Endothelial cell (in vitro differentiated cells): ENCODE results near the gene SLC25A47. TPM values are rescaled to one million over a fixed set of nuclear protein-coding genes. Genes with fewer than 3 reads are reported as not detected.

Experiments used
- DNase-seq: peaks from one replicate; pipeline ENCODE4 v3.0.0; 2021; ENCODE audit warnings: low spot score
- H3K27ac Mint-ChIP-seq: one replicate; pipeline ENCODE4 v1.8.0; 2021; ENCODE audit warnings: mixed read lengths, inconsistent platforms; ENCODE audit not compliant: unreplicated experiment
- H3K27me3 Mint-ChIP-seq: one replicate; pipeline ENCODE4 v1.8.0; 2021; ENCODE audit warnings: mild to moderate bottlenecking, moderate library complexity, mixed read lengths, inconsistent platforms; ENCODE audit not compliant: unreplicated experiment
- H3K36me3 Mint-ChIP-seq: one replicate; pipeline ENCODE4 v1.8.0; 2021; ENCODE audit warnings: mild to moderate bottlenecking, low read depth, mixed read lengths, inconsistent platforms; ENCODE audit not compliant: unreplicated experiment
- H3K4me1 Mint-ChIP-seq: one replicate; pipeline ENCODE4 v1.8.0; 2021; ENCODE audit warnings: mild to moderate bottlenecking, mixed read lengths, inconsistent platforms; ENCODE audit not compliant: unreplicated experiment
- H3K4me3 Mint-ChIP-seq: one replicate; pipeline ENCODE4 v1.8.0; 2021; ENCODE audit warnings: mild to moderate bottlenecking, mixed read lengths, inconsistent platforms; ENCODE audit not compliant: unreplicated experiment
- H3K9me3 Mint-ChIP-seq: one replicate; pipeline ENCODE4 v1.8.0; 2021; ENCODE audit warnings: mixed read lengths, inconsistent platforms; ENCODE audit not compliant: unreplicated experiment
- long read RNA-seq: library from polyadenylated mRNA; unstranded; transcript quantifications from one replicate; pipeline ENCODE4 v2.0.0, GENCODE V29; 2020; ENCODE audit not compliant: unreplicated experiment
- total RNA-seq: library from RNA; stranded (reverse); fragmentation: NEBNext Ultra II Directional; extraction: Animal tissue kit (Norgen Biotek cat#: 25700); gene quantifications from one replicate; pipeline ENCODE4 v1.2.1, GENCODE V29; 2021; ENCODE audit not compliant: unreplicated experiment
- TF ChIP-seq, protein P1 (sequence below): fragments of 200-600 bp; sonication (generic); IDR thresholded peaks from one replicate; pipeline ENCODE4 v1.5.0; 2021; ENCODE audit warnings: antibody characterized with exemption; ENCODE audit not compliant: unreplicated experiment

SLC25A47 gene, protein sequence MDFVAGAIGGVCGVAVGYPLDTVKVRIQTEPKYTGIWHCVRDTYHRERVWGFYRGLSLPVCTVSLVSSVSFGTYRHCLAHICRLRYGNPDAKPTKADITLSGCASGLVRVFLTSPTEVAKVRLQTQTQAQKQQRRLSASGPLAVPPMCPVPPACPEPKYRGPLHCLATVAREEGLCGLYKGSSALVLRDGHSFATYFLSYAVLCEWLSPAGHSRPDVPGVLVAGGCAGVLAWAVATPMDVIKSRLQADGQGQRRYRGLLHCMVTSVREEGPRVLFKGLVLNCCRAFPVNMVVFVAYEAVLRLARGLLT
- not detected for total RNA-seq
- long read RNA-seq = 0 reads

DNA sequence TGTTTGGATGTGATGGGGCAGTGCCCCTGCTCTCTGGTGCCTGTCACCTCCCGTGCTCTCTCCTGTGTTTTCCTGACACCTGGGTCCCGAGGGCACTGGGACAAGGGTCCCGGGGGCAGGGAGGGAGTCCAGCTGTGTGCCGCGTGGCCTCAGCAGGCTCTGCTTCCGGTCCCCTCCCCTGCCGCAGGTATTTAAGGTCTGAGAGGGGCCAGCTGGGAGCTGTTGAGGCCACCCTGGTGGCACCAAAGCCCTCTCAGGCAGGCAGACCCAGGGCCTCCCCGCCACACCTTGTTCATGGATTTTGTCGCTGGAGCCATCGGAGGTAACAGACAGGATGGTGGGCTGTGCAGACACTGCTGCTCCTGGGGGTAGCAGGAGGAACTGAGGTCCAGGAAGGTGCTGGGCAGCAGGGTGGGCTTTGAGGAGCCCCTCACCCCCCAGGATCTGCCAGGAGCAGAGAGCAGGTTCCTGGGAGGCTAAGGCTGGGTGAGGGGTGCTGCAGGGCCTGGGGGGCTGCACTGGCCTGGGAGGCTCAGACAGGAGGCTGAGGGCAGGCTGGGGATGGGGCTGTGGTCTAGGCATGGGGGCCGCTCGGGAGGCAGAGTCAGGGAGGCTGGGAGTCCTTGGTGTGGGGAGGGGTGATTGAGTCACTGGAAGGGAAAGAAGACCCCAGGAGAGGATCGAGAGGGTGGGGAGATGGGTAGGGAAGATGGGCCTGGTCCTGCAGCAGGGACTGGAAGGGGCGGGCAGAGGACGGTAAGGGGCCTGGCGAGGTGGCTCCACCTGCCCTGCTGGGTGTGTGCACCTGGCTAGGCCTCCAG, at the start of gene SLC25A47:
TSS of gene SLC25A47 (plus strand) at position 219 of the 821 bp plus-strand sequence. CDS start at position 295, 76 bp downstream.
- Mint-ChIP-seq H3K27me3 (peaks cover 10% of the 10 kb centered on the region), H3K9me3 (no peaks in the 10 kb centered on the region), H3K27ac (no peak within 1 kb of the TSS), H3K36me3 (no peaks in the 10 kb centered on the region), H3K4me3 (peak within 1 kb of the TSS; percentile 56), H3K4me1 (no peaks in the 10 kb centered on the region)
- DNase-seq = no peak
- TF ChIP-seq, protein P1, sequence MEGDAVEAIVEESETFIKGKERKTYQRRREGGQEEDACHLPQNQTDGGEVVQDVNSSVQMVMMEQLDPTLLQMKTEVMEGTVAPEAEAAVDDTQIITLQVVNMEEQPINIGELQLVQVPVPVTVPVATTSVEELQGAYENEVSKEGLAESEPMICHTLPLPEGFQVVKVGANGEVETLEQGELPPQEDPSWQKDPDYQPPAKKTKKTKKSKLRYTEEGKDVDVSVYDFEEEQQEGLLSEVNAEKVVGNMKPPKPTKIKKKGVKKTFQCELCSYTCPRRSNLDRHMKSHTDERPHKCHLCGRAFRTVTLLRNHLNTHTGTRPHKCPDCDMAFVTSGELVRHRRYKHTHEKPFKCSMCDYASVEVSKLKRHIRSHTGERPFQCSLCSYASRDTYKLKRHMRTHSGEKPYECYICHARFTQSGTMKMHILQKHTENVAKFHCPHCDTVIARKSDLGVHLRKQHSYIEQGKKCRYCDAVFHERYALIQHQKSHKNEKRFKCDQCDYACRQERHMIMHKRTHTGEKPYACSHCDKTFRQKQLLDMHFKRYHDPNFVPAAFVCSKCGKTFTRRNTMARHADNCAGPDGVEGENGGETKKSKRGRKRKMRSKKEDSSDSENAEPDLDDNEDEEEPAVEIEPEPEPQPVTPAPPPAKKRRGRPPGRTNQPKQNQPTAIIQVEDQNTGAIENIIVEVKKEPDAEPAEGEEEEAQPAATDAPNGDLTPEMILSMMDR = no peak

DNA sequence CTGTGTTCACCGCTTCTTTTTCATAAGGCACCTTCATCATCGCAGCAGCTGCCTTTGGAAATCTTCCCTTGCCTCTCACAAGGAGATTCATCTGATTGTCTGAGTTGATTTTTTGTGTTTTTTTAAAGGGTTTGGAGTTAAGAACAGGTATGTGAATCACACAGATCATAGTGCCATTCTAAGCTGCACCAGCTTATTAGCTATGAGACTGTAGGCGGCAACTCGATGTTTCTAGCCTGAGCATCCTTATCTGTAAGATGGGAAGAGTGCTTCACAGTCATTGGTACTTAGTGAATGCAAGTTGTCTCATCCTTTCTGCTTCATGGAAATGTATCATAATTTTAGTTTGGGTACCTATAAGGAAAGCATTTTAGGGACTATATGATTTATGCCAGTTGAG, 48.9 kb upstream of the SLC25A47 start:
- H3K4me3 Mint-ChIP-seq = no peak overlapping the region
- H3K4me1 Mint-ChIP-seq = peaks cover 23% of the 10 kb centered on the region
- no peak overlapping the region for H3K27ac Mint-ChIP-seq
- H3K9me3 Mint-ChIP-seq = no peaks in the 10 kb centered on the region
- TF ChIP-seq, protein P1 = no peak
- peaks cover 8% of the 10 kb centered on the region for H3K36me3 Mint-ChIP-seq
- H3K27me3 Mint-ChIP-seq = no peaks in the 10 kb centered on the region
- no peak for DNase-seq

DNA sequence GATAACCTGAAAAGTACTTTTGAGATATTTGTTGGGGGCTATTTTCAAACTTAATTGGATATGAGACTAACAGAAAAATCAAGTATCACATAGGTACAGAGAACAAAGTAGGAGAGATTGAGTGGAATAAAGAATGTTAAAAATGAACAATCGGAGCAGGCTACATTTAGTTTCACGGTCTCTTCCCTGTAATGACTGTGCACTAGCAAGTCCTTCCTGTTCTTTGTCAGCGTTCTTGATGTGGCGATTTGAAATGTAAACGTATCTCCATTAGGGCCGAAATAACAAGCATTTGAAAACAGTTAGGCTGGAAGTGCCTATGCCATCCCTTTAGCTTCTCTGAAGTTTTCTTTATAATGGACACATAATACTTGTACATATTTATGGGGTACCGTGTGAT, 47.9 kb upstream of the SLC25A47 start:
- Mint-ChIP-seq H3K4me3 (no peak overlapping the region), H3K27me3 (peaks cover 2% of the 10 kb centered on the region), H3K36me3 (peaks cover 12% of the 10 kb centered on the region), H3K4me1 (peaks cover 29% of the 10 kb centered on the region), H3K27ac (peak overlapping the region; percentile 70), H3K9me3 (no peaks in the 10 kb centered on the region)
- TF ChIP-seq, protein P1 = no peak
- no peak for DNase-seq

DNA sequence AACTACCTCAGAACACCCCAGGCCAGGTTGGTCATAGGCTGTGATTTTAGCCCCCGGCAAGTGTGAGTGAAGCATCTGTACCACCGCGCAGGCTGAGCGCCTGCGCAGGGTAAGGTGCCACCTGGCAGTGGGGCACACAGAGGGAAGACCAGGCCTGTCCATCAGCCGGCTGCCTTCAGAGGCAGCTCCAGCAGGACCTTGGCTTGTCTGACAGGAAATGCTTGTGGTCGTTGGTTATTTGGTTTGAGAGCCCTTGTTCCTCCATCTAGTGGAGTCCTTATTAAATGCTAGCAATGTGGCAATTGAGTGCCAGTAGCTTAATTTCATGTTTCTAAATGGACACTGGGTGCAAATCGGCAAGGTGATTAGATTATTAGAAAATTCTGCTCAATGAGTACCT, 44.4 kb upstream of the SLC25A47 start:
- no peak for DNase-seq
- Mint-ChIP-seq H3K4me3 (no peak overlapping the region), H3K27ac (peak overlapping the region; percentile 15), H3K9me3 (no peaks in the 10 kb centered on the region), H3K27me3 (peaks cover 6% of the 10 kb centered on the region), H3K4me1 (peaks cover 31% of the 10 kb centered on the region), H3K36me3 (peaks cover 18% of the 10 kb centered on the region)
- TF ChIP-seq, protein P1 = no peak

DNA sequence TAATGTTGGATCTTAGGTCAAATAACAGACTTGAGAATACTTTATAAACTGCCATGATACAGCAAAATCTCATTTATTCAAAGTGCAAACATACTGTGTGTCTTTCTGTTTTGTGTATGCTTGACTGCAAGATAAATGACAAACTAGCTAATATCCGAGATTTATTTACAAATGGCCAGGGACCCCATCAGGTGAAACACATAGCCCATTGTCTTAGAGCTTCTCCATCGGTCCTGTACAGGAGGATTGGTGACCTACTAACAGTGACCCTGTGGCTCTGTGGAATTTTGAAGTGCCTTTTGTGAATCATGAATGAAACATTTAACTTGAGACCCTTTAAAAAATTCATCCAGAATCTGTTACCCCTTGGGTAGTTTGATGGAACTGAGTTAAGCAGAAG, 44.0 kb upstream of the SLC25A47 start:
- Mint-ChIP-seq H3K4me1 (peaks cover 32% of the 10 kb centered on the region), H3K27ac (no peak overlapping the region)

More for the DNA sequence above, 44.0 kb upstream of the SLC25A47 start:
- TF ChIP-seq, protein P1 = no peak
- H3K4me3 Mint-ChIP-seq = no peak overlapping the region
- H3K27me3 Mint-ChIP-seq = peaks cover 10% of the 10 kb centered on the region
- H3K36me3 Mint-ChIP-seq = peaks cover 18% of the 10 kb centered on the region
- DNase-seq = no peak
- H3K9me3 Mint-ChIP-seq = no peaks in the 10 kb centered on the region
